ENCODE measurements around the gene RASIP1.

The RASIP1 gene

GRCh38 chr19:48755084-48755641 lies 14.8 kb upstream of the RASIP1 start, which contains the start of gene FGF21:
FGF21 (plus strand) TSS chr19:48755524; CDS start chr19:48756237, 713 bp downstream.
- DNase-seq (ENCODE audit: low read depth), result no peak
- no peak within 1 kb of the TSS for H3K4me3 ChIP-seq (ENCODE audit: low read depth, low read length)
- no peak for TF ChIP-seq CTCF (IDR thresholded peaks at IDR 0.05; ENCODE audit: insufficient read depth, low read depth, low read length, missing control alignments)

- TF ChIP-seq CTCF (IDR thresholded peaks at IDR 0.05; ENCODE audit: insufficient read depth, low read depth, low read length, missing control alignments), result no peak
- H3K4me3 ChIP-seq (ENCODE audit: low read depth, low read length), result no peak within 1 kb of the TSS
- DNase-seq (ENCODE audit: low read depth), result peak; percentile 40
Measured at GRCh38 chr19:48752496-48753365, 12.3 kb upstream of the RASIP1 start, which contains the start of gene FUT1. FUT1 (minus strand) TSS chr19:48752641; CDS start chr19:48751281, 1,360 bp downstream.

- no peak for TF ChIP-seq CTCF (IDR thresholded peaks at IDR 0.05; ENCODE audit: insufficient read depth, low read depth, low read length, missing control alignments)
- no peak overlapping the region for H3K4me3 ChIP-seq (ENCODE audit: low read depth, low read length)
- DNase-seq (ENCODE audit: low read depth), result no peak
Measured at GRCh38 chr19:48751845-48752495, 11.6 kb upstream of the RASIP1 start.

- H3K4me3 ChIP-seq (ENCODE audit: low read depth, low read length), result no peak overlapping the region
- no peak for DNase-seq (ENCODE audit: low read depth)
- TF ChIP-seq CTCF (IDR thresholded peaks at IDR 0.05; ENCODE audit: insufficient read depth, low read depth, low read length, missing control alignments), result no peak
Measured at GRCh38 chr19:48750771-48751504, 10.5 kb upstream of the RASIP1 start.

GRCh38 chr19:48750351-48750750 lies 9.9 kb upstream of the RASIP1 start:
- TF ChIP-seq CTCF (IDR thresholded peaks at IDR 0.05; ENCODE audit: insufficient read depth, low read depth, low read length, missing control alignments), result no peak
- no peak overlapping the region for H3K4me3 ChIP-seq (ENCODE audit: low read depth, low read length)

GRCh38 chr19:48749571-48750198 lies 9.3 kb upstream of the RASIP1 start:
- no peak for DNase-seq (ENCODE audit: low read depth)
- no peak for TF ChIP-seq CTCF (IDR thresholded peaks at IDR 0.05; ENCODE audit: insufficient read depth, low read depth, low read length, missing control alignments)
- H3K4me3 ChIP-seq (ENCODE audit: low read depth, low read length), result no peak overlapping the region

More at GRCh38 chr19:48750351-48750750, 9.9 kb upstream of the RASIP1 start:
- no peak for DNase-seq (ENCODE audit: low read depth)

Measured in GM12865 (cell line).